Keratinocyte (primary cell): ENCODE data around the gene ATP6V1C2.

Experiments used
- EZH2 ChIP-seq: IDR thresholded peaks from one replicate; pipeline ENCODE4 v1.6.1; 2012; ENCODE audit warnings: inconsistent platforms, mild to moderate bottlenecking, low read length, moderate library complexity
- TF ChIP-seq, protein P1 (sequence below), 3 experiments: IDR thresholded peaks in 1 of 3; conservative IDR thresholded peaks in 1 of 3; optimal IDR thresholded peaks in 1 of 3; 2 replicates in 2 of 3; 3 replicates in 1 of 3; pipeline versions ENCODE3 to v1.5.1; 2011; ENCODE audit warnings: low read length in 3 of 3, mild to moderate bottlenecking in 3 of 3, moderate library complexity in 2 of 3, control low read depth in 1 of 3, inconsistent platforms in 1 of 3; ENCODE audit not compliant: insufficient read depth in 2 of 3; ENCODE audit errors: extremely low read depth in 1 of 3

- TF ChIP-seq, protein P1, sequence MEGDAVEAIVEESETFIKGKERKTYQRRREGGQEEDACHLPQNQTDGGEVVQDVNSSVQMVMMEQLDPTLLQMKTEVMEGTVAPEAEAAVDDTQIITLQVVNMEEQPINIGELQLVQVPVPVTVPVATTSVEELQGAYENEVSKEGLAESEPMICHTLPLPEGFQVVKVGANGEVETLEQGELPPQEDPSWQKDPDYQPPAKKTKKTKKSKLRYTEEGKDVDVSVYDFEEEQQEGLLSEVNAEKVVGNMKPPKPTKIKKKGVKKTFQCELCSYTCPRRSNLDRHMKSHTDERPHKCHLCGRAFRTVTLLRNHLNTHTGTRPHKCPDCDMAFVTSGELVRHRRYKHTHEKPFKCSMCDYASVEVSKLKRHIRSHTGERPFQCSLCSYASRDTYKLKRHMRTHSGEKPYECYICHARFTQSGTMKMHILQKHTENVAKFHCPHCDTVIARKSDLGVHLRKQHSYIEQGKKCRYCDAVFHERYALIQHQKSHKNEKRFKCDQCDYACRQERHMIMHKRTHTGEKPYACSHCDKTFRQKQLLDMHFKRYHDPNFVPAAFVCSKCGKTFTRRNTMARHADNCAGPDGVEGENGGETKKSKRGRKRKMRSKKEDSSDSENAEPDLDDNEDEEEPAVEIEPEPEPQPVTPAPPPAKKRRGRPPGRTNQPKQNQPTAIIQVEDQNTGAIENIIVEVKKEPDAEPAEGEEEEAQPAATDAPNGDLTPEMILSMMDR (optimal IDR thresholded peaks at IDR 0.05 in 1 of 3, IDR thresholded peaks at IDR 0.05 in 1 of 3, conservative IDR thresholded peaks at IDR 0.05 in 1 of 3; ENCODE audit: extremely low read depth in 1 of 3, insufficient read depth in 2 of 3, low read length in 3 of 3) = no peak
- no peak for TF ChIP-seq EZH2
Observed at GRCh38 chr2:10802657-10803056, 81.2 kb downstream of the ATP6V1C2 start.
